Measurements from ENCODE around the gene OPCML.

OPCML gene

GRCh38 chr11:132638423-132638822 is 893.9 kb downstream of the OPCML start:
- FAIRE-seq = no peak
- no peak for DNase-seq (ENCODE audit: extremely low spot score, insufficient read length, low read depth)

- DNase-seq (ENCODE audit: extremely low spot score, insufficient read length, low read depth) (no peak), FAIRE-seq (no peak)
Observed at GRCh38 chr11:132636523-132636922, 895.8 kb downstream of the OPCML start.

GRCh38 chr11:132632641-132633124 is 899.6 kb downstream of the OPCML start:
- DNase-seq (ENCODE audit: extremely low spot score, insufficient read length, low read depth) (no peak), FAIRE-seq (no peak)

GRCh38 chr11:132631989-132632388 is 900.3 kb downstream of the OPCML start:
- DNase-seq (ENCODE audit: extremely low spot score, insufficient read length, low read depth) (no peak), FAIRE-seq (no peak)

GRCh38 chr11:132627981-132628380 is 904.3 kb downstream of the OPCML start:
- no peak for DNase-seq (ENCODE audit: extremely low spot score, insufficient read length, low read depth)
- no peak for FAIRE-seq

- no peak for FAIRE-seq
- DNase-seq (ENCODE audit: extremely low spot score, insufficient read length, low read depth) = no peak
Observed at GRCh38 chr11:132626446-132626845, 905.9 kb downstream of the OPCML start.

- DNase-seq (ENCODE audit: extremely low spot score, insufficient read length, low read depth) (no peak), FAIRE-seq (no peak)
Observed at GRCh38 chr11:132623511-132623910, 908.8 kb downstream of the OPCML start.

- no peak for DNase-seq (ENCODE audit: extremely low spot score, insufficient read length, low read depth)
- FAIRE-seq = no peak
Observed at GRCh38 chr11:132621976-132622580, 910.2 kb downstream of the OPCML start.

- DNase-seq (ENCODE audit: extremely low spot score, insufficient read length, low read depth) = no peak
- FAIRE-seq = no peak
Observed at GRCh38 chr11:132620423-132620822, 911.9 kb downstream of the OPCML start.

GRCh38 chr11:132610791-132611190 is 921.5 kb downstream of the OPCML start:
- DNase-seq (ENCODE audit: extremely low spot score, insufficient read length, low read depth) = no peak
- no peak for FAIRE-seq

- no peak for FAIRE-seq
- no peak for DNase-seq (ENCODE audit: extremely low spot score, insufficient read length, low read depth)
Observed at GRCh38 chr11:132610216-132610615, 922.1 kb downstream of the OPCML start.

GRCh38 chr11:132607575-132607974 is 924.7 kb downstream of the OPCML start:
- no peak for DNase-seq (ENCODE audit: extremely low spot score, insufficient read length, low read depth)
- no peak for FAIRE-seq

- FAIRE-seq (no peak), DNase-seq (ENCODE audit: extremely low spot score, insufficient read length, low read depth) (no peak)
Observed at GRCh38 chr11:132605825-132606570, 926.3 kb downstream of the OPCML start.

- FAIRE-seq (no peak), DNase-seq (ENCODE audit: extremely low spot score, insufficient read length, low read depth) (no peak)
Observed at GRCh38 chr11:132604431-132604830, 927.9 kb downstream of the OPCML start.

- DNase-seq (ENCODE audit: extremely low spot score, insufficient read length, low read depth) = no peak
- no peak for FAIRE-seq
Observed at GRCh38 chr11:132601875-132602274, 930.4 kb downstream of the OPCML start.

GRCh38 chr11:132595711-132596134 is 936.6 kb downstream of the OPCML start:
- DNase-seq (ENCODE audit: extremely low spot score, insufficient read length, low read depth) = no peak

GRCh38 chr11:132595246-132595645 is 937.1 kb downstream of the OPCML start:
- FAIRE-seq = no peak
- DNase-seq (ENCODE audit: extremely low spot score, insufficient read length, low read depth) = no peak

More at GRCh38 chr11:132595711-132596134, 936.6 kb downstream of the OPCML start:
- FAIRE-seq = no peak

- FAIRE-seq (no peak), DNase-seq (ENCODE audit: extremely low spot score, insufficient read length, low read depth) (no peak)
Observed at GRCh38 chr11:132590986-132591385, 941.3 kb downstream of the OPCML start.

- FAIRE-seq (no peak), DNase-seq (ENCODE audit: extremely low spot score, insufficient read length, low read depth) (no peak)
Observed at GRCh38 chr11:132590554-132590953, 941.7 kb downstream of the OPCML start.

GRCh38 chr11:132589791-132590190 is 942.5 kb downstream of the OPCML start:
- DNase-seq (ENCODE audit: extremely low spot score, insufficient read length, low read depth) (no peak), FAIRE-seq (no peak)

- DNase-seq (ENCODE audit: extremely low spot score, insufficient read length, low read depth) = no peak
- FAIRE-seq = no peak
Observed at GRCh38 chr11:132588366-132588765, 943.9 kb downstream of the OPCML start.

- DNase-seq (ENCODE audit: extremely low spot score, insufficient read length, low read depth) (no peak), FAIRE-seq (no peak)
Observed at GRCh38 chr11:132587716-132588115, 944.6 kb downstream of the OPCML start.
